Aorta (tissue), 5 donors: ENCODE data around the gene PRKCQ. TPM values are rescaled to one million over a fixed set of nuclear protein-coding genes. Genes with fewer than 3 reads are reported as not detected.

Experiments used
- ATAC-seq: fragments of 200-7000 bp; cut with Tn5 transposase; one replicate; pipeline ENCODE4 v1.9.1; 2022; ENCODE audit warnings: moderate library complexity; ENCODE audit not compliant: low FRiP score
- DNase-seq, 2 donors: peaks; one replicate each; pipeline ENCODE4 v3.0.0-alpha.2; 2020
- H3K27ac ChIP-seq, 2 donors: one replicate each; pipeline ENCODE4 v1.5.1; 2013; ENCODE audit warnings: low read length in 2 of 2, mild to moderate bottlenecking in 2 of 2, moderate library complexity in 2 of 2, control low read depth in 1 of 2, inconsistent platforms in 1 of 2, low read depth in 1 of 2
- H3K27me3 ChIP-seq, 2 donors: one replicate each; pipeline ENCODE4 v1.6.1; 2013; ENCODE audit warnings: control low read depth in 1 of 2, low read length in 1 of 2, mild to moderate bottlenecking in 1 of 2, moderate library complexity in 1 of 2; ENCODE audit not compliant: insufficient read depth in 2 of 2, control insufficient read depth in 1 of 2
- H3K36me3 ChIP-seq, 2 donors: one replicate each; pipeline ENCODE4 v1.6.1; 2013; ENCODE audit warnings: control low read depth in 1 of 2, low read length in 1 of 2, mild to moderate bottlenecking in 1 of 2; ENCODE audit not compliant: insufficient read depth in 2 of 2, control insufficient read depth in 1 of 2
- H3K4me1 ChIP-seq, 2 donors: one replicate each; pipeline ENCODE4 v1.6.1; 2013; ENCODE audit warnings: low read length in 2 of 2, control low read depth in 1 of 2, mild to moderate bottlenecking in 1 of 2, moderate library complexity in 1 of 2; ENCODE audit not compliant: insufficient read depth in 2 of 2, control insufficient read depth in 1 of 2
- H3K4me3 ChIP-seq, 2 donors: one replicate each; pipeline ENCODE4 v1.5.1; 2013; ENCODE audit warnings: low read length in 2 of 2, control low read depth in 1 of 2, mild to moderate bottlenecking in 1 of 2
- H3K9me3 ChIP-seq: one replicate; pipeline ENCODE4 v1.6.1; 2013; ENCODE audit warnings: mild to moderate bottlenecking, low read length; ENCODE audit not compliant: control insufficient read depth
- WGBS, 2 donors: extraction: QIAGEN DNeasy Blood & Tissue Kit; methylation state at CpG; one replicate each; pipeline ENCODE4 v1.1.7; 2013; 5-methylcytosine and 5-hydroxymethylcytosine counted together
- intact Hi-C, 2 donors: fragments of 100-400 bp; cut with DNase I; formaldehyde crosslinking; loops; one replicate each; pipeline versions ENCODE4 v1.14.2 to v1.15.0; 2022
- polyA plus RNA-seq, 2 donors: library from polyadenylated mRNA; stranded (reverse); fragments of 200-250 nt; gene quantifications; one replicate each; pipeline ENCODE4 v1.2.3, GENCODE V29; 2013
- total RNA-seq, 2 donors: library from RNA; stranded (reverse); fragmentation: NEBNext Ultra II Directional; extraction: Animal tissue kit (Norgen Biotek cat#: 25700); gene quantifications; one replicate each; pipeline ENCODE4 v1.2.1, GENCODE V29; 2021
- donor health status: healthy with polysubstance abuse.
- donor health status: Bipolar disorder and iron deficiency.
- donor health status: DM: no; HTN: no; CAD: no.
- donor health status: DM: no; HTN: no; CAD: no.
- donor health status: DM: yes; HTN: yes; CAD: no.

PRKCQ gene
- total and polyA plus RNA-seq, 4 donors = 0.45 to 1.3 (median 1.1) TPM; not detected in 1

DNA sequence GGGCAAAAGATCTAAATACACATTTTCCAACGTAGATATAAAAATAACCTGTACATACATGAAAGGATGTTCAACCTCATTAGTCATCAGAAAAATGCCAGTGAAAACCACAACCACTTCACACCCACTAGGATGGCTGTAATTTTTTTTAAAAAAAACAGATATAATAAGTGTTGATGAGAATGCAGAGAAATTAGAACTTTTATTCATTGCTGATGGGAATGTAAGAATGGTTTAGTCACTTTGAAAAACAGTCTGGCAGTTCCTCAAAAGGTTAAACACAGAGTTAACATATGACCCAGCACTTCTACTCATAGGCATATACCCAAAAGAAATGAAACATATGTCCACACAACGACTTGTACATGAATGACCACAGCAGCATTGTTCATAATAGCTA, 32.3 kb upstream of the PRKCQ start:
- Histone ChIP-seq H3K9me3 (no peaks in the 10 kb centered on the region), H3K36me3 (no peaks in the 10 kb centered on the region), H3K4me1 (no peaks in the 10 kb centered on the region), H3K27ac (no peak overlapping the region), H3K27me3 (peaks cover 0 to 1% of the 10 kb centered on the region in 2 donors), H3K4me3 (no peak overlapping the region)
- intact Hi-C loops = no loop called here
- DNase-seq (no peak), ATAC-seq (no peak)
- 40 to 50% methylated on average over 2 of the region's 2 CpGs for WGBS, 2 donors

GRCh38 chr10:6610647-6611046, 30.6 kb upstream of the PRKCQ start:
- Histone ChIP-seq H3K27ac (no peak overlapping the region), H3K4me3 (no peak overlapping the region), H3K27me3 (peaks cover 0 to 1% of the 10 kb centered on the region in 2 donors), H3K9me3 (no peaks in the 10 kb centered on the region), H3K4me1 (no peaks in the 10 kb centered on the region), H3K36me3 (no peaks in the 10 kb centered on the region)
- ATAC-seq = no peak
- intact Hi-C loops = no loop called here
- no peak for DNase-seq

DNA sequence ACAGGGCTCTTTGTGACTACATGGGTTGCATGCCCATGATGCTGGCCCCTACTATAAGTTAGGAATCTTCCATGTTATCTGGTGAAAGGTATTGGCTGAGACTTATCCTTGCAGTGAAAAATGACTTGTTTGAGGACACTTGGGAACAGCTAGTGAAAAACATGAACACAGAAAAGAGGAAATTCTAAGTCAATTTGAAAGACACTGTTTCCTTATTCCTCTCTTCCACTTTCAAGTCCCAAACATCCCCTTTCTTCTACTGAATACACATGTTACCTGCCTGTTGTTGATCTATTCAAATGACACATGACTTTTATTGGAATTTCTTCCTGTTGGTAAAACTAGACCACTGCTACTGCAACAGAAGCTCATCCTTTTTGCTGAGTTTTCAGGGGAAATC, 29.5 kb upstream of the PRKCQ start:
- intact Hi-C loops = no loop called here
- H3K9me3 ChIP-seq = peaks cover 2% of the 10 kb centered on the region
- H3K4me1 ChIP-seq = no peaks in the 10 kb centered on the region
- ATAC-seq (no peak), DNase-seq (no peak)
- H3K4me3 ChIP-seq = no peak overlapping the region
- peaks cover 0 to 1% of the 10 kb centered on the region in 2 donors for H3K27me3 ChIP-seq
- no peak overlapping the region for H3K27ac ChIP-seq
- no peaks in the 10 kb centered on the region for H3K36me3 ChIP-seq

DNA sequence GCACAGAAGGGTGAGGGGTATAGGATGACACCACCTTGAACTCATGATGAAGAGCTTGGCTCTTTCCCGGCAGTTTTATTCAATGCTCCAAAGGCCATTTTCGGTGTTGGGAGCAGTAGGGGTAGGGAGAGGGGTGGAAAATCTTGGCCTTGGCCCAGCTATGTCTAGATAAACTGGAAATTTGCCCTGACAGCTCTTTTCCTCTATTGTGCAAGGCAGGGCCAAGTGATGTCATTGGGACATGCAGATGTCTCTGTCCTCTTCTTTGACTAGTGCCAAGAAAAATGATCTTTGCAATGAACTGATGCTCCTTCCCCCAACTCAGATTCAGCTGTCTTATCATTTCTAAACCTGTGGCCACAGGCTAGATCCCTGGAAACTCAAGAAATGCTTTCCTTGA, 27.7 kb upstream of the PRKCQ start:
- WGBS, 2 donors = 41 to 57% methylated on average over 2 of the region's 2 CpGs

GRCh38 chr10:6607182-6607581, 27.1 kb upstream of the PRKCQ start:
- no peaks in the 10 kb centered on the region for H3K27me3 ChIP-seq
- H3K4me1 ChIP-seq = no peaks in the 10 kb centered on the region
- WGBS, 2 donors = 78 to 86% methylated on average over 3 of the region's 3 CpGs
- no peak for DNase-seq
- H3K27ac ChIP-seq = no peak overlapping the region
- H3K36me3 ChIP-seq = no peaks in the 10 kb centered on the region
- intact Hi-C loops = no loop called here
- peaks cover 2% of the 10 kb centered on the region for H3K9me3 ChIP-seq
- no peak overlapping the region for H3K4me3 ChIP-seq
- no peak for ATAC-seq

More for the DNA sequence above, 27.7 kb upstream of the PRKCQ start:
- no peak for ATAC-seq
- Histone ChIP-seq H3K4me3 (no peak overlapping the region), H3K27ac (no peak overlapping the region), H3K27me3 (no peaks in the 10 kb centered on the region), H3K36me3 (no peaks in the 10 kb centered on the region), H3K4me1 (no peaks in the 10 kb centered on the region), H3K9me3 (peaks cover 2% of the 10 kb centered on the region)
- no peak for DNase-seq
- intact Hi-C loops = no loop called here

DNA sequence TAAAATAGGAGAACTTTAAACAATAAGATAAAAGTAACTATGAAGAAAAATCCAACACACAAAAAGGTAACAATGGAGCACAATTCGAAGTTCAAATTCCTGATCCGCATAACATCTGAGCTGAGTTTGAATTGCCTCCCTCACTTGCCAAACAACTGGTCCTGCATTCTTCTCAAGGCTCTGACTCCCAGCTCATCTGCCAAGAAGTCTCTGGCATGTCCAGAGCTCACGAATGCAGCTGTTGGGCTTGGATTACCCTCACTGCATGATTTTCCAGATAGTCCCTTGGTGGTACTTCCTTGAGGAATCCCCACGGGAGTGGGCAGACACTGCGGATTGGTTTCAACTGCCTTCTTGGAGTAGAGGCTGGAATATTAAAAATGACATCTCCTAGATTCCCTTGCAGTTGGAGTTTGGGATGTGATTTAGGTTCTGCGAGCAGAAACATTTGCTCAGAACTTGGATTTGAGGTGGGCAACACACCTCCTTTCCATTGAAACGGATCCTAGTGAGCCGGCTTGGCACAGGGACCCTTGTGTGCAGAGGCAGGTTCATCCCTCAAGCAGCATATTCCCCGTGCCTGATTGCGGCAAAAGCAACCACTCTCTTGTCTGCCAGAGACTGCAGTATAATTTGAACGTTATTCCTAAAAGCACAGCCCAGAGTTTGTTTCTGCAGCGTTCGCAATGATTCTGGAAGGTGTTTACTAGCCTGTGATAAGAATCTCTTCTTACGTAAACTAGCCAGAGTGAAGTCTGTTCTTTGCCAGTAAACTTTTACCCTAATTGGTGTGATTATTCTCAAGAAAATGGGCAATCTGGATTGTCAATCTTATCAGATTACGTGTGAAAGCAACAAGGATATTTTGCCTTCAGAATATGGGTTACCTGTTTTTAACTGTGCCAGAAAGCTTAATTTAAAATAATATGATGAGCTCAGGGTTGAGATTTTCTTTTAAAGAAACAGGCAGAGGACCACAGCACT, 23.4 kb upstream of the PRKCQ start:
- DNase-seq (no peak), ATAC-seq (no peak)
- Histone ChIP-seq H3K27me3 (no peaks in the 10 kb centered on the region), H3K4me1 (no peaks in the 10 kb centered on the region), H3K27ac (no peak overlapping the region), H3K9me3 (peaks cover 2% of the 10 kb centered on the region), H3K4me3 (no peak overlapping the region), H3K36me3 (no peaks in the 10 kb centered on the region)
- intact Hi-C loops = no loop called here
- 70 to 74% methylated on average over 15 of the region's 15 CpGs for WGBS, 2 donors

GRCh38 chr10:6602700-6603084, 22.6 kb upstream of the PRKCQ start:
- ATAC-seq = no peak
- Histone ChIP-seq H3K4me3 (no peak overlapping the region), H3K27ac (no peak overlapping the region), H3K27me3 (no peaks in the 10 kb centered on the region), H3K4me1 (no peaks in the 10 kb centered on the region), H3K9me3 (peaks cover 2% of the 10 kb centered on the region), H3K36me3 (no peaks in the 10 kb centered on the region)
- intact Hi-C loops = no loop called here
- 39 to 46% methylated on average over 1 of the region's 1 CpG for WGBS, 2 donors
- DNase-seq = no peak

GRCh38 chr10:6602026-6602699, 22.1 kb upstream of the PRKCQ start:
- no peak for ATAC-seq

More at GRCh38 chr10:6602026-6602699, 22.1 kb upstream of the PRKCQ start:
- H3K27me3 ChIP-seq = no peaks in the 10 kb centered on the region
- WGBS, 2 donors = 54 to 60% methylated on average over 2 of the region's 2 CpGs
- H3K4me1 ChIP-seq = no peaks in the 10 kb centered on the region
- H3K9me3 ChIP-seq = peaks cover 2% of the 10 kb centered on the region
- no peaks in the 10 kb centered on the region for H3K36me3 ChIP-seq
- intact Hi-C loops = no loop called here
- H3K27ac ChIP-seq = no peak overlapping the region
- DNase-seq = no peak
- H3K4me3 ChIP-seq = no peak overlapping the region
